Body of pancreas (tissue), 4 donors: Measurements from ENCODE around the gene NT5DC3.

Source experiments
- POLR2A ChIP-seq, 3 donors: fragments of 450-650 bp; IDR thresholded peaks; one replicate each; pipeline ENCODE4 v1.6.1; 2016; ENCODE audit warnings: antibody characterized with exemption in 3 of 3, mild to moderate bottlenecking in 2 of 3
- TF ChIP-seq, protein P1 (sequence below), 7 experiments: fragments of 450-650 bp in 4 of 7; fragments of 200-600 bp in 3 of 7; sonication (generic) in 3 of 7; IDR thresholded peaks; one replicate each; pipeline ENCODE4 v1.5.1; 2016 to 2019; ENCODE audit warnings: antibody characterized with exemption in 7 of 7

DNA sequence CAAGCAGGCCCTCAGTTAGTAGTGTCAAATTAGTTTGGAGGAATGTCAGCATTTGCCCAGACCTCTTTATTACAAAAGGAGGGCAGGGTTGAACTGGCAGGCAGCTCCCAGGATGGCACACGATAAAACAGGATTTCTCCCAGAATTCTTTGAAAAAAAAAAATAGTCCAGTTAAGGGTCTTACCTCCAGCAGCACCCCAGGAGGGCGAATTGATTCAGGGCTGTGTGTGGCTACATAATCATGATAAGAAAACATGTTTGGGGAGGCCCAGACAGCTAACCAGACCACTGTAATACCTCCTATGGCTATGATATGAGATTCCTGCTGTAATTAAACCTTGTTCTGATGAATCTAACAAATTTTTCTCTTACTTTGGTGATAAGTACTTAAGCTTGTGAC is 38.8 kb upstream of the NT5DC3 start:
- TF ChIP-seq, protein P1, sequence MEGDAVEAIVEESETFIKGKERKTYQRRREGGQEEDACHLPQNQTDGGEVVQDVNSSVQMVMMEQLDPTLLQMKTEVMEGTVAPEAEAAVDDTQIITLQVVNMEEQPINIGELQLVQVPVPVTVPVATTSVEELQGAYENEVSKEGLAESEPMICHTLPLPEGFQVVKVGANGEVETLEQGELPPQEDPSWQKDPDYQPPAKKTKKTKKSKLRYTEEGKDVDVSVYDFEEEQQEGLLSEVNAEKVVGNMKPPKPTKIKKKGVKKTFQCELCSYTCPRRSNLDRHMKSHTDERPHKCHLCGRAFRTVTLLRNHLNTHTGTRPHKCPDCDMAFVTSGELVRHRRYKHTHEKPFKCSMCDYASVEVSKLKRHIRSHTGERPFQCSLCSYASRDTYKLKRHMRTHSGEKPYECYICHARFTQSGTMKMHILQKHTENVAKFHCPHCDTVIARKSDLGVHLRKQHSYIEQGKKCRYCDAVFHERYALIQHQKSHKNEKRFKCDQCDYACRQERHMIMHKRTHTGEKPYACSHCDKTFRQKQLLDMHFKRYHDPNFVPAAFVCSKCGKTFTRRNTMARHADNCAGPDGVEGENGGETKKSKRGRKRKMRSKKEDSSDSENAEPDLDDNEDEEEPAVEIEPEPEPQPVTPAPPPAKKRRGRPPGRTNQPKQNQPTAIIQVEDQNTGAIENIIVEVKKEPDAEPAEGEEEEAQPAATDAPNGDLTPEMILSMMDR (IDR thresholded peaks at IDR 0.05), result no peak
- no peak for TF ChIP-seq POLR2A (IDR thresholded peaks at IDR 0.05)
